Fibroblast of skin of abdomen (primary cell): ENCODE results near the gene C17orf100.
"Not testable (repeated sequence)": the region's sequence is repeated elsewhere in the genome, so short reads cannot be mapped to it uniquely, and the experiment has no call there.

Experiments used
- DNase-seq: peaks from one replicate; pipeline ENCODE4 v3.0.0-alpha.2; 2013

The C17orf100 gene

DNA sequence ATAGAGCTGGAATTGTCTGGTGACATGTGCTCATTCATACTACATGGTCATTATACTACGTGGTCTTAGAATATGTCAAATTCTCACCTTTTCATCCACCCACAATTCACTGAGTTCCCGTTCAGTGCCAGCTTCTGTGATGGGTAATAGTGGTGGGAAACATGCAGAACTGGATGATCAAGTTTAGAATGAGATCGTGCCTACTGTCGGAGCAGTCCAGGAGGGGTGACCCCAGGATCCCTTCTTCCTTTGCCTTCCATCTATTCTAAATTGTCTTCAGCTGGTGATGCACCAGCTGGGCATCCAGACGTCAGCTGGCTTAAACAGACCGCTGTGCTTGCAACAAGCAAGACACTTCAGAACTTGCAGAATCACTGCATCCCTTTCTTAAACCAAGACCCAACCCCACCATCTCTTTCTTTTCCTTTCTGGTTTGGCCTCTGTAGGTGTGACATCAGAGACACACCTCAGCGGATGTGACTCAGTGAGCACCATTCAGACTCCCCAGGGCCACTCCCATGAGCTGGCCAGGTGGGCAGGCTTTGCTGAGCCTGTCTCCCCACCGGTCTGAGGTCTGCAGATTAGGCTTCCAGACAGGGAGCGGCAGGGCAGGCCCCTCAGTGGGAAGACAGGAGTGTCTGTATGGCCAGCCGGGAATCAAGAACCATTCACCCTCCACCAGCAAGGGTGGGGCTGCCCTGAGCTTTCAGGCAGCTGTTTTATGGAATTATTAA lies 18.1 kb downstream of the C17orf100 start:
- DNase-seq: no peak

DNA sequence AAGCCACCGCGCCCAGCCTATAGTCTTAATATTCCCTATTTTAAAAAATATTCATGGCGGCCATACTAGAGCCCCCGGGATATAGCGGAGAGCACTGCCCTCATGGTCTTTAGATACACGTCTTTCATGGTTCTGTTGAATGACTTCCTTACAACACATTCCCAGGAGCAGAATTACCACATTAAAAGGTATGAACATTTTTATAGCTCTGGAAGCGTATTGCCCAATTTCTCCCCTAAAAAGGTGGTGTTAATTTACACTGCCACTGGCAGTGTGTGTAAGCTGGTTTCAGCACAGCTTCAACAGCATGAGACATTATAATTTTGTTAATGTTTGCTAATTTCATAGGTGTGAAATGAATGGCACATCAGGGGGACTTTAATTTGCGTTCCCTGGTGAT lies 19.0 kb downstream of the C17orf100 start:
- DNase-seq: no peak

DNA sequence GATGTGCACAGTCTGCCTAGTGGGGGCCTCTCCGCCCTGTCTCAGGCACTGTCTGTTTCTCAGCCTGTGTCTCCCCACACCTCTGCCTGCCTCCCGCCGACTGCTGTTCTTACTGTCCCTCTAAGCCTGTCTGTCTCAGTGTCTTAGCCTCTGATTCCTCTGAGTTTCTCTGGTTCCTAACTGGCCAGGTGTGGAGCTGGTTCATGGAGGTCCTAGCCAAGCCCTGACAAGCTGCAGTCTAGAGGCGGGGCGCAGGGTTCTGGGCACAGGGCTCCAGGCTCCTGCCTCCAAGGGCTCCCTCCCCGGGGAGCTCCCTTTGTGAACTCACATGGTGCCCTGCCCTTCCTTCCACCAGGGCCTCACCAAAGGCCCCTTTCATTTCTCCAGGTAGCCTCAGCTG lies 19.4 kb downstream of the C17orf100 start:
- no peak for DNase-seq

DNA sequence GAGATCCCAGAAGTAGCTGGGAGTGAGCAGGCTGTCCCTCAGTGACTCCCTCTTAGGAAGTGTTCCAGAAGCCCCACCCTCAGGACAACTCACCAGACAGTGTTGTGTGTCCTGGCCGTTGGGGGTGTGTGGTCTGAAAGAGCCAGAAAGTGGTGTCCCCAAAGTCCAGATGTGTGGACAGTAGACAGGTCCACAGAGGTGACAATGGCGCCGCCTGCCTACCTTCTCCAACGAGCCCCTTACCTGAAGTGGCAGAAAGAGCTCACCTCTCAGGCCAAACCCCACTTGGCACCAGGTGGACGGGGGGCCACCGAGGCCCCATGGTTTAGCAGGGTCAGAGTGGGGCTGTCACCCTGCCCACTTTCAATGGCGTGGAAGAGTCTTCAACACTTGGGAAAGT lies 19.9 kb downstream of the C17orf100 start:
- DNase-seq: no peak

DNA sequence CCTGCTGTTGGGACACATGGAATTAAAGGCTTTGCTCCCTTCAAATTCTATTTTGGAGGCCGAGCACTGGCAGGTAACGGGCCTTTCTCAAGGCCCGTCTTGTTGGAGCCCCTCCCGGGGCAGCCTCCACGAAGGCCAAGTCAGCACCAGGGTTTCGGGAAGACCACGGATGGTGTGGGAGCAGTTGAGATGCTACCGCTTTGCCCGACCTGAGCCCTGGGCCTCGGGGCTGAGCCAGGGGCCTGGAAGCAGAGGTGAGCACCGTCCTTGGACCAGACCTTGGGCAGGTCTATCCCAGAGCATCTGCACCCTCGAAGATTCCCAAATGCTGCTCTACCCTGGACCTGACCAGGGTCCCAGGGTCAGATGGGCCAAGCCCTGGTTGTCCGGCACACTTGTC lies 23.0 kb downstream of the C17orf100 start:
- DNase-seq: no peak

DNA sequence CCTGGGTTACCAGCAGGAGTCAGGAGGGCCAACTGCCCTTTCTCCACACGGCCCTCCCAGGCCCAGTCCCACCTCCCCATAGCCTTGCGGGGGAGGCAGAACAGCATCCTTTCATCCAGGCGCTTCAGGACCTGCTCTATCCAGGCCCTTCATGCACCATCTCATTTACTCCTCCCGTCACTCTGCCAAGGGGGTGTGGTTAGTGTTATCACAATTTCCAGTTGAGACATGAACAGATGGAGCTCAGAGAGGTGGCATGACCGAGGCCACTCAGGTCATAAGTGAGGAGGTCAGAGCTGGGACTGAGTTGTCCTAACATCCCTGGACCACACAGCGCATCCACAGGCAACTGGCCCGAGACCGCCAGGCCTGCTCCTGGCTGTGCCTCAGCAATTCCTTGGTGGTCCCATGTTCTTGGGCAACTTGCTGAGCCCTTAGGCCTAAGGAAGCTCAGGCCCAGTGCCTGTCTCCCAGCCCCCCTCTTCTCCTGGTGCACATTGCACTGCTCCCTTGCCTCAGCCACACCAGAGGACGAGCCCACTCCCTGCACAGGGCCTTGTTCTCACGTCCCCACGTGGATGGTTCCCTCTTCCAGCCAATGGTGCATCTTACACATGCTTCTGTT lies 23.8 kb downstream of the C17orf100 start:
- no peak for DNase-seq

DNA sequence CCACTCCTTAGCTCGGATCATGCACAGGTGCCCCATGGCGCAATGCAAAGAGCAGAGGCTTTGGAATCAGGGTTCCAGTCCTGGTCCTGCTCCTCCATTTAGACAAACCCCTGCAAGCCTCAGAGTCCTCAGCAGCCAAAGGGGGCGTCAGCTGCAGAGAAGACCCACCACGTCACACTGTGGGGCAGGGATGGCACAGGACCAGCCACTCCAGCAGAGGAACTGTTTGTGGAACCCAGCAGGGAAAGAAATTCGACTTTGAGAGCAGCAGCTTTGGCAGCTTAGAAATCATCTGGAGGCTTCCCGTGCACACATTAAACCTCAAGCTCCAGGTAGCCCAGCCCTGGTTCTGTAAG lies 25.2 kb downstream of the C17orf100 start:
- no peak for DNase-seq

DNA sequence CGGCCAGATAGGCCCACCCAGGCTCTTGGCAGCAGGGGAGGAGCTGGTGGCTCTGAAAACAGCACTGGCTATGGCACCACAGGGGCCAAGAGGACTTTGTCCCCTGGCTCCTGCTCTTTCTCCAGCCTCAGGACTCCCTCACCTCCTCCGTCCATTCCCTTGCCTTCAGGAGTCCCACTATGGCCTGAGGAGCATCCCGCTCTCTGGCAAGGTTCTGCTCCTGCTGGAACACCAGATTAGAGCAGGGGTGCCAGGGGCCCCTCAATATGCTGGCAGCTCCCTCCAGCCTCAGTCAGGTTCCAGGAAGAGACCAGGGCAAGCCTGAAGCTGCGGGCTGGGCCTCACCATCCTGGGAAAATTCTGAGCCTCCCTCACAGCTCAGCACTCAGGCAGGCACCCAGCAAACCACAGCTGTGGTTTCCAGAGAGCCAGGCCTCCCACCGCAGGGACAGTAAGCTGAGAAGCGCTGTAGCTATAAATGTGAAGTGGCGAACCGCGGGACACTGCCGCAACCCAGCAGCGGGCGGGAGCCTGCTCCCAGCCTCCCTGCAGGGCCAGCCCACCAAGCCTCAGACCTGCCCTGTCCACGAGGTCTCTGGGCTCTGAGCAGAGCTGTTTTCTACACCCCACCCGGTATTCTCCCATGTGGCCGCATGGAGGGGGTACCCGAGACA lies 25.7 kb downstream of the C17orf100 start:
- DNase-seq: peak; percentile 46

DNA sequence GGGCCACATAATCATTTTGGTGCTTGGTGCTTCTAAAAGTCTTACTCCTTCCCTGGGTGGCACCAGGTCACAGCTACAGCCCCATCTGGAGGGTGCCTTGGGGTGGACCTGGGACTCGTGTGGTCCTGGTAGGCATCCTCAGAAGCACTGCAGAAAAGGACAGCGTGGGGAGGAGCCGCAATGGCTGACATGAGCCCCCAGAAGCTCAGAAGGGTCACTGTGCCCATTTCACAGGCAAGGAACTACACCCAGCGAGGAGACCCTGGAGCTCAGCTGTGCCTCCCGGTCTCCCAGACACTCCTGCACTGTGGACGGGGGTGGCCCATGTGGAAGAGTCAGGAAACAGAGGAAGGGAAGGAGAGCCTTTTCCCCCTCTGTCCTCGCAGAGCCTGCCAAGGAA lies 26.4 kb downstream of the C17orf100 start:
- no peak for DNase-seq

DNA sequence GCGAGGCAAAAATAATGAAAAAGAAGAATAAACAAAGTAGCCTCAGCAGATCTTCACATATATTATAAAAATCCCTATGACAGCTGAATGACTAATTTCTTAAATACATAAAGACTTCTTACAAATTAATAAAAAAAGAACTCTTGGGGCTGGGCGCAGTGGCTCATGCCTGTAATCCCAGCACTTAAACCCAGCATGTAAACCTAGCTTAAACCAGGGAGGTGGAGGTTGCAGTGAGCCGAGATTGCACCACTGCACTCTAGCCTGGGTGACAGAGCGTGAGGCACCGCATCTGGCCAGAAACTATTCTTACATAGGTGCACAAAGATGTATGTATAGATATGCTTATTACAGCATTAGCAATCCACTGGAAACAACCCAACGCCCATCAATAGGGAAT lies 27.7 kb downstream of the C17orf100 start:
- DNase-seq: no peak

DNA sequence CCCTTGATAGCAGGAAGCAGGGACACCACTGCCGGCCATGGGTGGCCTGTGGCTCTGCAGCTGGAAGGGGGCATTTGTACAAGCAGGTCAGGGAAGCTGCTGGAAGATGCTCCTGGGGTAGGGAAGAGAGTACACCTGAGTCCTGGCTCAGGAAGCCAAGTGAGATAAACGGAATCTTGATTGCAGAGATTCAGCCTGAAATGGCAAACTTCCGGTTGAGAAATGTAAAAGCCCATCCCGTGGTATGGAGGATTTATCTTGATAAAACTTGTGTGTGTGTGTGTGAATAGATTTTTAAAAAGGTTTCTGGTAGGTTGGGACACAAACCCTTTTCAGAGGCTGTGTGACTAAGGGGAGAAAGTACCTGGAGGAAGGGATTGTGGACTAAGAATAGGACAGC lies 29.6 kb downstream of the C17orf100 start:
- no peak for DNase-seq

DNA sequence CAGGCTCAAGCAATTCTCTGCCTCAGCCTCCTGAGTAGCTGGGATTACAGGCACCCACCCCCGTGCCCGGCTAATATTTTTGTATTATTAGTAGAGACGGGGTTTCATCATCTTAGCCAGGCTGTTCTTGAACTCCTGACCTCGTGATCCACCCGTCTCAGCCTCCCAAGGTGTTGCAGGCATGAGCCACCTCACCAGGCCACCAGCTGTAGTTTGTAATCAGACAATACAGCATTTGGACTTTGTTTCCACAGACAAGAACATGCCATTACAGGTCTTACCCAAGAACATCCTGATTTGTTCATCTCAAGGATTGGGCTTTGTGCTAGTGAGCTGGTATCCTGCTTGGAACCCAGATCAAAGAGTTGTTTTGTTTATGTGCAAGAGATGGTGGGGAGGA lies 30.1 kb downstream of the C17orf100 start:
- no peak for DNase-seq

DNA sequence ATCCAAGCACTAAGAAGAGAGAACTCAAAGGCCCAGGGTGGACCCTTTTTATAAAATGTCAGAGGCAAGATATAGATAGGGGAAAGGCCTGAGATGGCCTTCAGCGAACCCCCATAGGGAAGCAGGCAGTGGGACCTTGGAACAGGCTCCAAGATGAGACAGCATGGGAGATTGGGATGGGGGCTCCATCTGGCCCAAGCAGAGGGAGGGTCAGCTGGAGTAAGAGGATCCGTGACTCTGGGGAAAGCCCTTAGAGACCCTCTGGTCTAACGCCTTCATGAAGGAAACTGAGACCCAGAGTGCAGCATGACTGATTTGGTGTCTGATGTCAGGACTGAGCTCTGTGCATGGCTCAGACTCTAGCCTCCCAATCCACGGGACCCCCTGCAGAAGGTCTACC lies 30.8 kb downstream of the C17orf100 start:
- DNase-seq: no peak

DNA sequence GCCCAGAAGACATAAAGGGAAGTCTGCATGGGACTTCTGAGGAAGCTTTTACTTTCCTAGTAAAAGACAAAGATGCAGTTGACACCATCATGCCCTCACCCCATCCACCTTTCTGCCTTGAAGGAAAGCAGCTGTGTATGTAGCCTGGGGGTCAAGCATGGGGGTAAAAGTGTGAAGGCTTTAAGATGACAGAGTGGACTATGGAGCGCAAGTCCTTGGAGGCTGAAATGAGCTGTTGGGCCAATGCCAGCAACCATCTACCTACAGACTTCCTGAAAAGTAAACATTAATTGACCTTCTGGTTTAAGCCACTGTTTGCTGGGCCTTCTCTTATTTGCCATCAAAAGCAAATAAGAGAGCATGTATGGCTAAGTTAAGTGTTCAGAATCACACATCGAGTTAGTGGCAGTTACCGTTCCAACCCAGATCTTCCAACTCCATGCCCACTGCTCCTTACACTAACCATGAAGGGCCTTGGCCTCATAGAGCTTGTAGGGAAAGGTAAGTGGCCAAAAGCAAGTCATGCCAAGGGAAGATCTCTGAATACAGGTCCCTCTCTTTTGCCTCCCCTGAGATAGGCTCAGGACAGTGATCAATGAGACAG lies 31.6 kb downstream of the C17orf100 start:
- DNase-seq: no peak

DNA sequence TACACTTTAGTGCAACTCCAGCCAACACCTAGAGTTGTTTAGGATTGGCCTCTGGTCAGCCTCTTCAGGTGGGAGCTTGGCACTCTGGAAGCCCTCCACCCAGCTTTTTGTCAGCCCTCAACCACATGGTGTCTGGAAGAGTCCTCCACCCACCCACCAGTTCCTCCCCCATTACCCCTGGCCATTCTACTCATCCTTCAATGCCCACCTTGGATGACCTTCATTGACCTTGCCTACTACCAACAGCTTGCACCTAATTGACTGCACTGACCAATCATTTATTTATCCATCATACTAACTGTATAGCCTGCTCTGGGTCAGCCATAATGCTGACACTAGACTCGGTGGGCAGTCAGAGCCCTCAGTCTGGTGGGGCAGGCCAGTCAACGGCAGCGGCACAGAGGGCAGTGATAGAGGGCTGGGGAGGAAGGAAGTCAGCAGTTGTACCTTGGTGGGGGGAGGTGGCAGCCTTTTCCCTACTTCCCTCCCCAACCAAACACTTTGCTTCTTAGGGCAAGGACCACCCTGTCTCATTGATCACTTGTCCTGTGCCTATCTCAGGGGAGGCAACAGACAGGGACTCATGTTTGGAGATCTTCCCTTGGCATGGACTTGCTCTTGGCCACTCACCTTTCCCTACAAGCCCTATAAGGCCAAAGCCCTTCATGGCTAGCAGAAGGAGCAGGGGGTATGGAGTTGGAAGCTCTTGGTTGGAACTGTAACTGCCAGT lies 32.3 kb downstream of the C17orf100 start:
- DNase-seq: no peak

DNA sequence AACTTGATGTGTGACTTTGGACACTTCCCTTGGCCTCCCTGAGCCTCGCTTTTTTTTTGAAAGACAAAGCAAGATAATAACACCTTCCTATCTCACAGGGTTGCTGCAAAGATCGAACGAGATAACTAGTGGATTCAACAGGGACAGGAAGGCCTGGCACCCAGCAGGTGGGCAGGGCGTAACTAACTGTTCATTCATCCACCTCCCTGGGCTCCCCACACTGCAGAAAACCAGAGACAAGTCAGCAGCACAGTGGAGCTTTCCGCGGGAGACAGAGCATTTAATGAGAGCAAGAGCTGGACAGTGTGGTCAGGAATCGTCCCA lies 32.9 kb downstream of the C17orf100 start:
- no peak for DNase-seq

DNA sequence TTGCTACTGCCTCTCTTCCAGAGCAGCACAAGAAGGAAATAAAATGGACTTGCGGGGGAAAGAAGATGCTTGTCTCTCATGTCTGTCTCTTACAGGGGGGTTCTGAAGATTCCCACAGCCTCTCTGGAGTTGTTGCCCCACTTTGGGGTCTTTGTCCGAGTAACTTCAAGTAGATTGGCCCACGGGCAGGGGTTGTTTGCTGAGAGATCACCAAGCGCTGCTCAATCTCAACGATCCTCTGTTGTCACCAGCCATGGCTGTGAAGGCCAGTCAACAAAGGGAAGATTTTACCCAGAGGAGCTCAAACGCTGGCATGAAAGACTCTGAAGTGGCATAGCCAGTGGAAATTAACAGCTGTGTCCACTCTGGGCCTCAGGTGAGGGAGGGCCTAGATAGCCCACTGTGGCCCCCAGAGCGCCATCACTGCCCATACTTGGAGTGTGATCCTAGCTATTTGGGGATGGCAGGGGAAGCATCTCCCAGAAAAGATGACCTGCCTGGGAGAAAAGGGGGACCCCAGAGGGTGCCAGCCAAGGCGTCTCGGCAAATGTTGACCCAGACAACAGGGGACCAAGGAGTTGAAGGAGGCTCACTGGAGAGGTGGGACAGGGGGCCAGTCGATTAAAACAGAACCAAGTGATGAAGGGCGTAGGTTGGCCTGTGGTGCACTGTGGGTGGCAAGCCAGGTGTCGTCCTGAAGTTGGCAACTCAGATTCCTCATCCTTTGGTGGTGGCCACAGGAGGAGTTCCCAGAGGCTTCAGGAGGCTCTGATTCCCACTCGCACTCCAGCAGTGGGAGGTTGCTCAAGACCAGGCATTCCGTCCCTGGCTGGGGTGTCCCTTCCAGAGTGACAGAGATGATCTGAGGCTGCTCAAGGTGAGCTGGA lies 33.6 kb downstream of the C17orf100 start:
- no peak for DNase-seq

DNA sequence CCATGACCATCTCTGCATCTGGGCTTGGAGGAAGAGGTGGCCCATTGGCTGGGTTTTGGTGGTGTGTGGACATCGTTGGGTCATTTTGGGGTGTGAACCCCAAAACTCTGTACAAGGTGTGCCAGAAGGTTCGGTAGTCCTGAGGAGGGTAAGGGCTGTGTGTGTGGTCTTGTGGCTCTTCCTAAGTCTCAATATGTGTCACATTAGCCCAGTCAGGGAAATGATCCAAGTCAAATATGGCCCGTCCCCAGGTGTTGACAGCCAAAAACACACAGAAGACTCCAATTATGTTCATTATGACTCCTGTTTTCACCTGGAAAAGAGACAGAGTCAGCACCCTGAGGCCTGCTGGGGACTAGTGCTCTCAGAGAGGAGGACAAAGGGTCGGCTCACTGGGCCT lies 34.5 kb downstream of the C17orf100 start:
- no peak for DNase-seq

DNA sequence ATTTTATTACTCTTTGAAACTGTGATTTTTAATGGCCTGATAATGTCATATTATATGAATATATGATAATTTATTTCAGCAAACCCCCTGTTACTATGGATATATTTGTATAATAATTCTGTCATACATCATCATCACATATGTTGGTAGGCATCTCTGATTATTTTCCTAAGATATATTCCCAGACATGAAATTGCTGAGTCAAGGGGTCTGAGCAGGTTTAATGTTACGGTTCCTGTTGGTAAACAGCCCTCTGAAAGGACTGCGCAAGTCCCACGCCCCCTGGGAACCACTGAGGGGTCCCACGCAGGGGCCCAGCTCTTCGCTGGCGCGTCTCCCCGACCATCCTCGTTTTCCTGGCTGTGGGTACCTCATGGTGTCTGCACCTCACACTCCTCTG lies 37.4 kb downstream of the C17orf100 start:
- no peak for DNase-seq

DNA sequence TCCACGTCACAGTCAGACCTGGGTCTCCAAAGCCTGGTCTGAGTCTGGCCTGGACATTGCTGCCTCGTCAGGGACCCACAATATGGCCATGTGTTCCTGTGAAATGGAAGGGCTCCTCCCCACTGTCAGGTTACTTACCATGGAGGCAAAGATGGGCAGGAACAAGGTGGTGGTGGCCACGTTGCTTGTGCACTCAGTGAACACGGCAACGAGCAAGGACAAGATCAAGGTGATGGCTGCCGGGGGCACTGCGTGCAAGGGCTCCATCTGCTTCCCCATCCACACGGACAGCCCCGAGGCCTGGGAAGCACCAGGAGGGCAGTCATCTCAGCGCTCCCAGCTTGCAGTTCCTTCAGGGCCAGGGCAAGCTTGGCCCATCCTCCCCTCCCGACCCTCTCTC lies 39.1 kb downstream of the C17orf100 start:
- no peak for DNase-seq

DNA sequence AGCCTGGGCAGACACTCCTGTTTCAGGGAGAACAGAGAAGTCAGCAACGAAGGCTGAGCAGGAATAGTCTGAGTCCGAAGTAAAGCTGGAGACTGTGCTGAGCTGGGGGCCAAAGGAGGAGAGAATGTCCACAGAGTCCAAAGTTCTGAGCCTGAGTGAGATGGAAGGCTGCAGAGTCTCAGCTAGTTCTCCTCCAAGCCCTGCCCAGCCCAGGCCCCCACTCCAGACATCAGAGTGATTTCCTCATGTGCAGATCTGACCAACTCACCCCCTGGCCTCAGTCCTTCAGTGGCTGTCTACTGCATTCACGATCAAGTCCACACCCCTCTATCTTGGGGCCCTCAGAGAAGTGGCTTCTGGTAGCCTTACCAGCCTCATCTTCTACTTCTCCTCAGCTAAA lies 40.0 kb downstream of the C17orf100 start:
- no peak for DNase-seq

DNA sequence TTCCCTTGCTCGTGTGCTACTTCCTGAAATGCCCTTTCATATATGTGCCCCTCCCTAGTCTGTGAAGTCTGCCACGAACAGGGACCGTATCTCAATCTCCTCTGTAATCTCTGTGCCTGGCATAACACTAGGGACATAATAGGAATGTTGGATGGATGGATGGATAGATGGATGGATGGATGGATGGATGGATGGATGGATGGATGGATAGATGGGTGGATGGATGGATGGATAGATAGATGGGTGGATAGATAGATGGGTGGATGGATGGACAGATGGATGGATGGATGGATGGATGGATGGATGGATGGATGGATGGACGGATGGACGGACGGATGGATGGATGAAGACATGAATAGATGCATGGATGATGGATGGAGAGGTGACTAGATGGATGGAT lies 40.4 kb downstream of the C17orf100 start:
- DNase-seq: not testable (repeated sequence)
